Endothelial cell of hepatic sinusoid (primary cell): ENCODE data around the gene LRCOL1.

Experiments used
- in situ Hi-C: cut with HindIII; loops from 2 replicates; pipeline ENCODE4 v1.10.0; 2017; ENCODE audit warnings: low sequenced_read_pairs

The LRCOL1 gene

GRCh38 chr12:132587781-132588180 lies 22.6 kb downstream of the LRCOL1 start:
- in situ Hi-C loops: no loop called here

GRCh38 chr12:132586929-132587328 lies 23.5 kb downstream of the LRCOL1 start:
- in situ Hi-C loops: no loop called here

- in situ Hi-C loops: no loop called here
Observed at GRCh38 chr12:132585177-132585576, 25.2 kb downstream of the LRCOL1 start.

- in situ Hi-C loops: no loop called here
Observed at GRCh38 chr12:132584429-132584828, 26.0 kb downstream of the LRCOL1 start.

- in situ Hi-C loops: no loop called here
Observed at GRCh38 chr12:132583736-132584135, 26.6 kb downstream of the LRCOL1 start.

- in situ Hi-C loops: no loop called here
Observed at GRCh38 chr12:132583411-132583710, 27.0 kb downstream of the LRCOL1 start.

DNA sequence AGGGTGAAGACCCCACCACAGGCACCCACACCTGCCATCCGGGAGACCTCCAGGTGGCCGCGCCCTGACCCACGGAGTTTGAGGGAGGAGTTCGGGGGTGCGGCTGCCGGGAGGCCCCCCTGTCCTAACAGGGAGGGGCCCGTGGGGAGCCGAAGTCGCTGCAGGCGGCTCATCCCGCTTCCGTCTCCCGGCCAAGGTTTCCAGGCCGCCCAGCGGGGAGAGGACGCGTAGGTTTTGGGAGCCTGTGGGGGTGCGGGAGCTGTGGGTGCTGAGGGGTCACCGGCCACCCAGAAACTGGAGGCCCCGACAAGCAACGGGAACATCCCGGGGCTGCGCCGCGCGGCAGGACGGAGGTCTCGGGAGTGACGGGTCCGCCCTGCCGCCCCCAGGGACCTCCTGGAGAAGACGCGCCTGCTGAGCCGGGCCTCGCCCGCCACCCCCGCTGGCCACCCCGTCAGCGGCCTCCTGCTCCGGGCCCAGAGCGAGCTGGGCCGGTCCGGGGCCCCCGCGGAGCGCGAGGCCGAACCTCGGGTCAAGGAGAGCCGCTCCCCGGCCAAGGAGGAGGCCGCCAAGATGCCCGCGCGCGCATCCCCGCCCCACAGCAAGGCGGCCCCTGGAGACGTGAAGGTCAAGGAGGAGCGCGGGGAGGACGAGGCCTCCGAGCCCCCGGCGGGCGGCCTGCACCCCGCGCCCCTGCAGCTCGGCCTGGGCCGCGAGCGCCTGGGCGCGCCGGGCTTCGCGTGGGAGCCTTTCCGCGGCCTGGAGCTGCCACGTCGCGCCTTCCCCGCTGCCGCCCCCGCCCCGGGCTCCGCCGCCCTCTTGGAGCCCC lies 27.6 kb downstream of the LRCOL1 start:
- in situ Hi-C loops: no loop called here

GRCh38 chr12:132582058-132582420 lies 28.3 kb downstream of the LRCOL1 start:
- in situ Hi-C loops: no loop called here

- in situ Hi-C loops: no loop called here
Observed at GRCh38 chr12:132581348-132582057, 28.9 kb downstream of the LRCOL1 start.

DNA sequence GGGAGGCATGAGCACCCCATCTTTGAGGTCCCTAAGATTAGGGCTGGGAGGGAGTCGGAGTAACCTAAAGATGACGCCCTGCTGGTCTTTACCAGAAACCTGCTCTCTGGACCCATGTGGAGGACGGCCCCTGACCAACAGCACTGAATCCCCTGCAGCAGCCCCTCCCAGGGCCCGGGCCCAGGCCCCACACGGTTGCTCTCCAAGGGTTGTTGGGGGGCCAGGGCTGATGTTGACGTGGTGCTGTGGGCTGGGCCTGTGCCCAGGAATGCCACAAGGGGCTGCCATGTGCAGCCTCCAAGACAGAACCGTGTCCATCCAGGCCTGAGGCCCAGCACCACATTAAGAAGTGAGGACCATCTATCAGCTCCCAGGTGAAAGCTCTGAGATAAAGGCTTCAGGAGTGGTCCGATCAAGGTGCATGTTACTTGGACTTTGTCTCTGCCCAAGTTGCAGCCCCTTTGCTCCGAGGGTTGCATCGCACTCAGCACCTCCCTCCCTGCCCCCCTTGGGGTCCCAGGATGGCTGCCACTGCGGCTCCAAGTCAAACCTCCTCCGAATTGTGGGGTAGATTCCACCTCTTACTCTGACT lies 29.6 kb downstream of the LRCOL1 start:
- in situ Hi-C loops: no loop called here

- in situ Hi-C loops: no loop called here
Observed at GRCh38 chr12:132579744-132580143, 30.6 kb downstream of the LRCOL1 start.

DNA sequence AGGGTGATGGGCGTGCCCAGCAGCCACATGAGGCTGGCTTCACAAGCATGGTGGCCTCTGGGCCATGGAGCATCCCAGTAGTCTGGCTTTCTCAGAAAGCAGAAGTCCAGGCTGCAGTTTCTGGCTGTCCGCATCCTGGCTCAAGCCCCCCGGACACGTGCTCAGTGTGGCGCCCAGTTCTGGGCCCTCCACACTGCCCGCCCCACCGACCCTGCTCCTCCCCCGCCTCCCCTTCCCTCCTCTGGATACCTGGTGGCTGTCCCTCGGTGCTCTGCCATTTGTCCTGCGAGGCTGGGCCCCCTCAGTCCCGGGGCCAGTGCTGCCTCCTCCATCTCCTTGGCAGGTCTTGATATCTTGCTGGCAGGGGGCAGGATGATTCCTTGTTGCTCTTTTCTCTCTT lies 31.6 kb downstream of the LRCOL1 start:
- in situ Hi-C loops: no loop called here

- in situ Hi-C loops: no loop called here
Observed at GRCh38 chr12:132578118-132578517, 32.3 kb downstream of the LRCOL1 start.

GRCh38 chr12:132577191-132577920 lies 33.0 kb downstream of the LRCOL1 start:
- in situ Hi-C loops: no loop called here

DNA sequence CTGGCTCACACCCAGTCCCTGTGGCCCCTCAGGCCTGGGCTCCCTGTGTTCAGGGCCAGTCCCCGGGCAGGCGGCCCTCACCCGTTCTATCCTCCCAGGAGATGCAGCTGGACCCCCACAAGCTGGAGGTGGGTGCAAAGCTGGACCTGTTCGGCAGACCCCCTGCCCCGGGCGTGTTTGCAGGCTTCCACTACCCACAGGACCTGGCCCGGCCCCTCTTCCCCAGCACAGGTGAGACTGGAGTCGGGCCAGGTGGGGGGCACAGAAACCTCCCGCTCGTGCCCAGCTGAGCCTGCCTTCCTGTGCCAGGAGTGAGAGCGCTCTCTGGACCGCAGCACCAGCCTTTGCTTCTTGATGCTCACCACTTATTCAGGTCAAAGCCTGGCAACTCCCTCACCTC lies 33.7 kb downstream of the LRCOL1 start:
- in situ Hi-C loops: no loop called here

- in situ Hi-C loops: no loop called here
Observed at GRCh38 chr12:132575661-132576060, 34.7 kb downstream of the LRCOL1 start.

- in situ Hi-C loops: no loop called here
Observed at GRCh38 chr12:132574271-132574996, 35.9 kb downstream of the LRCOL1 start.

- in situ Hi-C loops: no loop called here
Observed at GRCh38 chr12:132572801-132573760, 37.3 kb downstream of the LRCOL1 start.

DNA sequence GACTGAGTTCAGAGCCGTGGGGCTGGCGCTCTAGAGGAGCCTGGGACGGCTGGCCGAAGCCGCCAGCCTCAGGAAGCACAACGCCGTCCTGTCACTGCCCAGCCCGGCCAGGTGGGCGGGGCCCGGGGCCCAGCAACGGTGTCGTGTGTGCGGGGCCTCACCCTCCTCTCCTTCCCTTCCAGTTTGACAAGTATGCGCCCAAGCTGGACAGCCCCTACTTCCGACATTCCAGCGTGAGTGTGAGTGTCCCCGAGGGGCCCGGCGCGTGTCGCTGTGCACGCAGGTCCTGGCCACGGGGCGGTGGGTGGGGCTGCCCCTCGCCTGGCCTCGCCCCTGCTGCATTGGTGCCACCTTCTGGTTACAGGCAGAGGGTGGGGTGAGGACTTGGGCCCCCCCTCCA lies 38.3 kb downstream of the LRCOL1 start:
- in situ Hi-C loops: no loop called here

DNA sequence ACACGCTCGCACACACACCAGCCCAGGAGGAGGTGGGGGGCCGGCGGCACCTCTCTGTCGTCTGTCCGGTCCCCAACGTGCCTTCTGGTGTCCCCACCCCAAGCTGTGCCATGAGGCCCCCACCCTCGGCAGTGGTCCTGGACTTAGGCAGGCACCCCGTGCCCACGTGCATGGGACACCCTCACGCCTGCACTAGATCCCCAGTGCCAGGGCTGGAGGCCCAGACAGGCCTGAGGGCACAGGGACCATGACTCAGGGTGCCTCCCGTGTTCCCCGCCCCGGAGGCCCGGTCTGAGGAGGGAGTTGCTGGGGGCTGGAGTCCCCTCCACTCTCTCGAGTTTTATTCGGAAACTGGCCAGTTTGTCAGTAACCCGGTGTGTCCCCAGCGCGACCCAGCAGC lies 38.8 kb downstream of the LRCOL1 start:
- in situ Hi-C loops: no loop called here
